ENCODE measurements around the gene STX18. TPM values are rescaled to one million over a fixed set of nuclear protein-coding genes. Genes with fewer than 3 reads are reported as not detected.
A peak's percentile ranks its signal among the peaks of the same experiment; 100 is the strongest.

Gene STX18
- total RNA-seq, 1 experiment from 2014 or later = 18.5 TPM

DNA sequence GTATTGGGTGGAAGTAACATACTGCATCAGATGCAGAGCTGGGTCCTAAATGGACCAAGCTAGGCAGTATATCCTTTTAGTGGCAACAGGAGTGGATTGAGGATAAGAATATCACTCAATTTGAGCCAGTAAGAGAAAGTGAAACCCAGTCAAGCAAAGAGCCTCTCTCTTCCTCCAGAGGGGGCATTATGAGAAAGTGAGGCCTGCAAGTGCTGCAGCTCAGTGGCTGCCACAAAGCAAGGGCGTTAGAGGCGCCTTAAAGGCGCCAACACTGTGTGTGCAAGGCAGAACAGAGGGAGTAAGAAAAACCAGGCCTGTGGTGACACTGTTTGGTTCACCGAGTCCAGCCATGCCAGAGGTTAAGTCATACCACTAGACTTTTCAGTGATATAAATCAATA, 17.5 kb downstream of the STX18 start:
- DNase-seq (ENCODE audit: low read depth, low spot score) = no peak
- peak; percentile 63 for ATAC-seq
- H3K4me2 ChIP-seq (ENCODE audit: low read length) = no peak overlapping the region
- peaks cover 58% of the 10 kb centered on the region for H3K79me2 ChIP-seq (ENCODE audit: insufficient read depth, low read length)
- H3K27ac ChIP-seq (ENCODE audit: low read depth, low read length) = no peak overlapping the region
- H4K20me1 ChIP-seq (ENCODE audit: insufficient read depth) = no peaks in the 10 kb centered on the region; the same call in 1 of the 2 replicates
- no peak overlapping the region for H2AFZ ChIP-seq (ENCODE audit: low read depth, low read length, poor library complexity, severe bottlenecking)
- no peaks in the 10 kb centered on the region for H3K36me3 ChIP-seq (ENCODE audit: control insufficient read depth in 1 of 2, insufficient read depth in 2 of 2, low read length in 2 of 2)
- RAD21 ChIA-PET (ENCODE audit: low non-redundant PET in 1 of 2, low total read pairs in 2 of 2, uncharacterized antibody in 2 of 2, unreplicated experiment in 2 of 2) = no interaction called here
- intact Hi-C loops (cut with micrococcal nuclease) = no loop called here
- no peaks in the 10 kb centered on the region for H3K9me3 ChIP-seq (ENCODE audit: control insufficient read depth in 1 of 2, insufficient read depth in 1 of 2, low read depth in 1 of 2, low read length in 2 of 2)
- no peak for TF ChIP-seq ZFX (IDR thresholded peaks at IDR 0.05)
- TF ChIP-seq SIN3A (IDR thresholded peaks at IDR 0.05; ENCODE audit: low read depth) = no peak
- no peak for TF ChIP-seq SRF (IDR thresholded peaks at IDR 0.05; ENCODE audit: low read depth)
- TF ChIP-seq EGR1 (IDR thresholded peaks at IDR 0.05; ENCODE audit: low read depth) = no peak
- peaks cover 0 to 4% of the 10 kb centered on the region in 2 experiments; a peak in 1 of 4 replicates for H3K4me1 ChIP-seq (ENCODE audit: control insufficient read depth in 1 of 2, insufficient read depth in 2 of 2, low read length in 2 of 2)
- no peak overlapping the region for H3K9ac ChIP-seq (ENCODE audit: low read length)
- BruUV-seq (replicated peaks) = no TSS peak
- no peaks in the 10 kb centered on the region for H3K9me2 ChIP-seq (ENCODE audit: insufficient read depth)
- no peaks in the 10 kb centered on the region for H3K27me3 ChIP-seq (ENCODE audit: insufficient read depth, low read length)
- CTCF ChIA-PET = no interaction called here
- POLR2A ChIA-PET = no interaction called here
- H3K4me3 ChIP-seq (replicated peaks in 1 of 2; ENCODE audit: low read depth in 1 of 2, low read length in 2 of 2) = no peak overlapping the region

DNA sequence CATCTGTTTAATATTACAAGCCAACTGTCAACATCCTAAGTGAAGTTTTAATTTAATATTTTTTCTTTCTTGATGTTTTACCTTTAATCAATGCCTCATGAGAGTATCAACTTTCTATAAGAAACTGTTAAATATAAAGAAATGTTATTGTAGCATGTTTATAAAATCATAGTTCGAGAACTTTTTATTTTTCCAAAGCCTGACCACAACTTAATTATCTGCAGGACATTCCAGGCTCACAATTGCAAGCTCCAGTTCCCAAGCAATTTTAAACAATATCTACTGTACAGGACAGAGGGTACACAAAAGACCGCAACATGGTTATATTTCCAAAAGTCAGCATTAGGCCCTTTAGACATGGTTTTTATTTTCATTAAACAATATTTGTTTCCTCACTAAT, 20.1 kb downstream of the STX18 start:
- intact Hi-C loops (cut with micrococcal nuclease) = no loop called here
- DNase-seq (ENCODE audit: low read depth, low spot score) (no peak), ATAC-seq (no peak)
- H3K4me2 ChIP-seq (ENCODE audit: low read length) = no peak overlapping the region
- H3K9ac ChIP-seq (ENCODE audit: low read length) = no peak overlapping the region
- CTCF ChIA-PET = no interaction called here
- no peak overlapping the region for H2AFZ ChIP-seq (ENCODE audit: low read depth, low read length, poor library complexity, severe bottlenecking)
- no peak overlapping the region for H3K27ac ChIP-seq (ENCODE audit: low read depth, low read length)
- no peaks in the 10 kb centered on the region for H3K9me3 ChIP-seq (ENCODE audit: control insufficient read depth in 1 of 2, insufficient read depth in 1 of 2, low read depth in 1 of 2, low read length in 2 of 2)
- POLR2A ChIA-PET = no interaction called here
- H3K27me3 ChIP-seq (ENCODE audit: insufficient read depth, low read length) = no peaks in the 10 kb centered on the region
- H3K4me3 ChIP-seq (replicated peaks in 1 of 2; ENCODE audit: low read depth in 1 of 2, low read length in 2 of 2) = no peak overlapping the region
- H3K36me3 ChIP-seq (ENCODE audit: control insufficient read depth in 1 of 2, insufficient read depth in 2 of 2, low read length in 2 of 2) = no peaks in the 10 kb centered on the region
- RAD21 ChIA-PET (ENCODE audit: low non-redundant PET in 1 of 2, low total read pairs in 2 of 2, uncharacterized antibody in 2 of 2, unreplicated experiment in 2 of 2) = no interaction called here
- peaks cover 0 to 4% of the 10 kb centered on the region in 2 experiments; a peak in 1 of 4 replicates for H3K4me1 ChIP-seq (ENCODE audit: control insufficient read depth in 1 of 2, insufficient read depth in 2 of 2, low read length in 2 of 2)
- peaks cover 3% of the 10 kb centered on the region; the same call in 1 of the 2 replicates for H4K20me1 ChIP-seq (ENCODE audit: insufficient read depth)
- H3K79me2 ChIP-seq (ENCODE audit: insufficient read depth, low read length) = peaks cover 64% of the 10 kb centered on the region
- BruUV-seq (replicated peaks) = no TSS peak
- no peak for TF ChIP-seq ZBTB33 (IDR thresholded peaks at IDR 0.05; ENCODE audit: extremely low read depth, insufficient replicate concordance, low read length)
- TF ChIP-seq POLR2A (IDR thresholded peaks at IDR 0.05; ENCODE audit: borderline replicate concordance, extremely low read depth, insufficient read depth, insufficient read length) = no peak
- TF ChIP-seq CBX3 (IDR thresholded peaks at IDR 0.05; ENCODE audit: low read depth) = no peak
- H3K9me2 ChIP-seq (ENCODE audit: insufficient read depth) = no peaks in the 10 kb centered on the region
